Measurements from ENCODE around the gene UFD1.

DNA sequence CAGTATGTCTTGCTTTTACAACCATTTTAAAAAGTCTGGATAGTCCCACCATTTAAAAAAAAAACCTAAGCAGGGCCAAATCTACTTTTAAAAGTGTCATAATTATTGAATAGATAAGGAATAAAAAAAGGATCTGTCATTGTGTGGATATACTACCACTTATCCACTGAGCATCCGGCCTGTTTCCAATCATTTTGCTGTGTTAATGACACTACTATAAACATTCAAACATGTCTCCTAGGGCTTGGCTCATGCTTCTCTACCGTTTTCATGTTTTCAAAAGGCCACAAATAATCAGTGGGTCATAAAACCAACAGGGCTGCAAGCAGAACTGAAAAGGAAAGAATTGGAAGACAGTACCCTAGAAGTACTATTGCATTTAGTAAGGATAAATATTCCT is 19.0 kb downstream of the UFD1 start:
- no peak for TF ChIP-seq POLR2A (IDR thresholded peaks at IDR 0.05; ENCODE audit: low read length)
- TF ChIP-seq GATA1 (IDR thresholded peaks at IDR 0.05; ENCODE audit: low read depth, low read length), result no peak
